ENCODE measurements around the gene RAB3C.

RAB3C gene

GRCh38 chr5:58724992-58725391 lies 142.1 kb downstream of the RAB3C start:
- TF ChIP-seq CTCF (IDR thresholded peaks at IDR 0.05; ENCODE audit: low read depth, low read length) (no peak), EZH2phosphoT487 (IDR thresholded peaks at IDR 0.05; ENCODE audit: low read depth) (no peak)
- H3K9me3 ChIP-seq (ENCODE audit: insufficient read depth, low read length): no peaks in the 10 kb centered on the region
- H3K27ac ChIP-seq (ENCODE audit: low read length): no peak overlapping the region
- no peaks in the 10 kb centered on the region for H3K36me3 ChIP-seq (replicated peaks; ENCODE audit: low read depth, low read length)
- H4K20me1 ChIP-seq (ENCODE audit: insufficient read depth, low read length): no peaks in the 10 kb centered on the region
- no peaks in the 10 kb centered on the region for H3K79me2 ChIP-seq (ENCODE audit: low read length)
- no peak overlapping the region for H2AFZ ChIP-seq (ENCODE audit: low read depth, low read length)
- no peaks in the 10 kb centered on the region for H3K27me3 ChIP-seq (ENCODE audit: low read depth, low read length)
- no peaks in the 10 kb centered on the region for H3K4me1 ChIP-seq (ENCODE audit: low read length)
- H3K4me2 ChIP-seq (ENCODE audit: low read length): no peak overlapping the region
- H3K9ac ChIP-seq (ENCODE audit: low read length): no peak overlapping the region
- H3K4me3 ChIP-seq (ENCODE audit: low read length): no peak overlapping the region

GRCh38 chr5:58731641-58732040 lies 148.8 kb downstream of the RAB3C start:
- no peaks in the 10 kb centered on the region for H3K36me3 ChIP-seq (replicated peaks; ENCODE audit: low read depth, low read length)
- H3K9me3 ChIP-seq (ENCODE audit: insufficient read depth, low read length): no peaks in the 10 kb centered on the region
- no peak overlapping the region for H3K4me2 ChIP-seq (ENCODE audit: low read length)
- no peak overlapping the region for H3K4me3 ChIP-seq (ENCODE audit: low read length)
- H3K9ac ChIP-seq (ENCODE audit: low read length): no peak overlapping the region
- H3K27me3 ChIP-seq (ENCODE audit: low read depth, low read length): no peaks in the 10 kb centered on the region
- no peaks in the 10 kb centered on the region for H4K20me1 ChIP-seq (ENCODE audit: insufficient read depth, low read length)
- H2AFZ ChIP-seq (ENCODE audit: low read depth, low read length): no peak overlapping the region
- H3K79me2 ChIP-seq (ENCODE audit: low read length): no peaks in the 10 kb centered on the region
- no peak for TF ChIP-seq EZH2phosphoT487 (IDR thresholded peaks at IDR 0.05; ENCODE audit: low read depth)
- no peak for TF ChIP-seq CTCF (IDR thresholded peaks at IDR 0.05; ENCODE audit: low read depth, low read length)
- no peaks in the 10 kb centered on the region for H3K4me1 ChIP-seq (ENCODE audit: low read length)
- no peak overlapping the region for H3K27ac ChIP-seq (ENCODE audit: low read length)

GRCh38 chr5:58735637-58736036 lies 152.8 kb downstream of the RAB3C start:
- no peak for TF ChIP-seq CTCF (IDR thresholded peaks at IDR 0.05; ENCODE audit: low read depth, low read length)
- no peak for TF ChIP-seq EZH2phosphoT487 (IDR thresholded peaks at IDR 0.05; ENCODE audit: low read depth)
- Histone ChIP-seq H2AFZ (ENCODE audit: low read depth, low read length) (no peak overlapping the region), H3K4me2 (ENCODE audit: low read length) (no peak overlapping the region), H3K4me3 (ENCODE audit: low read length) (no peak overlapping the region), H3K79me2 (ENCODE audit: low read length) (no peaks in the 10 kb centered on the region), H3K9ac (ENCODE audit: low read length) (no peak overlapping the region), H3K9me3 (ENCODE audit: insufficient read depth, low read length) (no peaks in the 10 kb centered on the region), H3K36me3 (replicated peaks; ENCODE audit: low read depth, low read length) (no peaks in the 10 kb centered on the region), H3K27ac (ENCODE audit: low read length) (no peak overlapping the region), H4K20me1 (ENCODE audit: insufficient read depth, low read length) (no peaks in the 10 kb centered on the region), H3K27me3 (ENCODE audit: low read depth, low read length) (no peaks in the 10 kb centered on the region), H3K4me1 (ENCODE audit: low read length) (no peaks in the 10 kb centered on the region)

- Histone ChIP-seq H2AFZ (ENCODE audit: low read depth, low read length) (no peak overlapping the region), H3K4me2 (ENCODE audit: low read length) (no peak overlapping the region), H3K79me2 (ENCODE audit: low read length) (no peaks in the 10 kb centered on the region), H3K9me3 (ENCODE audit: insufficient read depth, low read length) (no peaks in the 10 kb centered on the region), H3K4me1 (ENCODE audit: low read length) (no peaks in the 10 kb centered on the region), H3K9ac (ENCODE audit: low read length) (no peak overlapping the region), H3K27ac (ENCODE audit: low read length) (no peak overlapping the region), H3K27me3 (ENCODE audit: low read depth, low read length) (no peaks in the 10 kb centered on the region), H3K36me3 (replicated peaks; ENCODE audit: low read depth, low read length) (no peaks in the 10 kb centered on the region), H3K4me3 (ENCODE audit: low read length) (no peak overlapping the region), H4K20me1 (ENCODE audit: insufficient read depth, low read length) (no peaks in the 10 kb centered on the region)
- TF ChIP-seq CTCF (IDR thresholded peaks at IDR 0.05; ENCODE audit: low read depth, low read length): no peak
- TF ChIP-seq EZH2phosphoT487 (IDR thresholded peaks at IDR 0.05; ENCODE audit: low read depth): no peak
Measured at GRCh38 chr5:58736214-58736613, 153.3 kb downstream of the RAB3C start.
